Measurements from ENCODE around the gene GORASP2. TPM values are rescaled to one million over a fixed set of nuclear protein-coding genes. Genes with fewer than 3 reads are reported as not detected.

Gene GORASP2
- total and polyA plus RNA-seq, 2 of the 8 experiments (the other 6 are each of a cell fraction or from before 2014, with no cell fraction given), result 86.8 to 214 TPM

DNA sequence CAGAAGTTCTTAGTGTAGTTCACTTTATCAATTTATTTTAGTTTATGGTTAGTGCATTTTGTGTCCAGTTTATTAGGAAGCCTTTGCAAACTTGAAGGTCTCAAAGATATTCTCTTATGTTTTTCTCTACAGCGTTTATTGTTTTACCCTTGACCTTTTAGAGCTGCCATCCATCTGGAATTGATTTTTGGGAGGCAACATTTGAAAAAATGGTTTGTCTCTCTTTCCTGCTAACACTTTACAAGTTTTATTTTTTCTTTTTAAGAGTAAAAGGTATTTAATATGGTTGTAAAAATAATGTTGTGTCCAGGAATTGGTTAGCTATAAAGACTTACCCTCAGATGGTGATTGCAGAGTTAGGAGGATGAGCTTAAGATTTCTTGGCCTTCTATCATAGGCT, 14.0 kb downstream of the GORASP2 start (continued):
- TF ChIP-seq, protein P1, sequence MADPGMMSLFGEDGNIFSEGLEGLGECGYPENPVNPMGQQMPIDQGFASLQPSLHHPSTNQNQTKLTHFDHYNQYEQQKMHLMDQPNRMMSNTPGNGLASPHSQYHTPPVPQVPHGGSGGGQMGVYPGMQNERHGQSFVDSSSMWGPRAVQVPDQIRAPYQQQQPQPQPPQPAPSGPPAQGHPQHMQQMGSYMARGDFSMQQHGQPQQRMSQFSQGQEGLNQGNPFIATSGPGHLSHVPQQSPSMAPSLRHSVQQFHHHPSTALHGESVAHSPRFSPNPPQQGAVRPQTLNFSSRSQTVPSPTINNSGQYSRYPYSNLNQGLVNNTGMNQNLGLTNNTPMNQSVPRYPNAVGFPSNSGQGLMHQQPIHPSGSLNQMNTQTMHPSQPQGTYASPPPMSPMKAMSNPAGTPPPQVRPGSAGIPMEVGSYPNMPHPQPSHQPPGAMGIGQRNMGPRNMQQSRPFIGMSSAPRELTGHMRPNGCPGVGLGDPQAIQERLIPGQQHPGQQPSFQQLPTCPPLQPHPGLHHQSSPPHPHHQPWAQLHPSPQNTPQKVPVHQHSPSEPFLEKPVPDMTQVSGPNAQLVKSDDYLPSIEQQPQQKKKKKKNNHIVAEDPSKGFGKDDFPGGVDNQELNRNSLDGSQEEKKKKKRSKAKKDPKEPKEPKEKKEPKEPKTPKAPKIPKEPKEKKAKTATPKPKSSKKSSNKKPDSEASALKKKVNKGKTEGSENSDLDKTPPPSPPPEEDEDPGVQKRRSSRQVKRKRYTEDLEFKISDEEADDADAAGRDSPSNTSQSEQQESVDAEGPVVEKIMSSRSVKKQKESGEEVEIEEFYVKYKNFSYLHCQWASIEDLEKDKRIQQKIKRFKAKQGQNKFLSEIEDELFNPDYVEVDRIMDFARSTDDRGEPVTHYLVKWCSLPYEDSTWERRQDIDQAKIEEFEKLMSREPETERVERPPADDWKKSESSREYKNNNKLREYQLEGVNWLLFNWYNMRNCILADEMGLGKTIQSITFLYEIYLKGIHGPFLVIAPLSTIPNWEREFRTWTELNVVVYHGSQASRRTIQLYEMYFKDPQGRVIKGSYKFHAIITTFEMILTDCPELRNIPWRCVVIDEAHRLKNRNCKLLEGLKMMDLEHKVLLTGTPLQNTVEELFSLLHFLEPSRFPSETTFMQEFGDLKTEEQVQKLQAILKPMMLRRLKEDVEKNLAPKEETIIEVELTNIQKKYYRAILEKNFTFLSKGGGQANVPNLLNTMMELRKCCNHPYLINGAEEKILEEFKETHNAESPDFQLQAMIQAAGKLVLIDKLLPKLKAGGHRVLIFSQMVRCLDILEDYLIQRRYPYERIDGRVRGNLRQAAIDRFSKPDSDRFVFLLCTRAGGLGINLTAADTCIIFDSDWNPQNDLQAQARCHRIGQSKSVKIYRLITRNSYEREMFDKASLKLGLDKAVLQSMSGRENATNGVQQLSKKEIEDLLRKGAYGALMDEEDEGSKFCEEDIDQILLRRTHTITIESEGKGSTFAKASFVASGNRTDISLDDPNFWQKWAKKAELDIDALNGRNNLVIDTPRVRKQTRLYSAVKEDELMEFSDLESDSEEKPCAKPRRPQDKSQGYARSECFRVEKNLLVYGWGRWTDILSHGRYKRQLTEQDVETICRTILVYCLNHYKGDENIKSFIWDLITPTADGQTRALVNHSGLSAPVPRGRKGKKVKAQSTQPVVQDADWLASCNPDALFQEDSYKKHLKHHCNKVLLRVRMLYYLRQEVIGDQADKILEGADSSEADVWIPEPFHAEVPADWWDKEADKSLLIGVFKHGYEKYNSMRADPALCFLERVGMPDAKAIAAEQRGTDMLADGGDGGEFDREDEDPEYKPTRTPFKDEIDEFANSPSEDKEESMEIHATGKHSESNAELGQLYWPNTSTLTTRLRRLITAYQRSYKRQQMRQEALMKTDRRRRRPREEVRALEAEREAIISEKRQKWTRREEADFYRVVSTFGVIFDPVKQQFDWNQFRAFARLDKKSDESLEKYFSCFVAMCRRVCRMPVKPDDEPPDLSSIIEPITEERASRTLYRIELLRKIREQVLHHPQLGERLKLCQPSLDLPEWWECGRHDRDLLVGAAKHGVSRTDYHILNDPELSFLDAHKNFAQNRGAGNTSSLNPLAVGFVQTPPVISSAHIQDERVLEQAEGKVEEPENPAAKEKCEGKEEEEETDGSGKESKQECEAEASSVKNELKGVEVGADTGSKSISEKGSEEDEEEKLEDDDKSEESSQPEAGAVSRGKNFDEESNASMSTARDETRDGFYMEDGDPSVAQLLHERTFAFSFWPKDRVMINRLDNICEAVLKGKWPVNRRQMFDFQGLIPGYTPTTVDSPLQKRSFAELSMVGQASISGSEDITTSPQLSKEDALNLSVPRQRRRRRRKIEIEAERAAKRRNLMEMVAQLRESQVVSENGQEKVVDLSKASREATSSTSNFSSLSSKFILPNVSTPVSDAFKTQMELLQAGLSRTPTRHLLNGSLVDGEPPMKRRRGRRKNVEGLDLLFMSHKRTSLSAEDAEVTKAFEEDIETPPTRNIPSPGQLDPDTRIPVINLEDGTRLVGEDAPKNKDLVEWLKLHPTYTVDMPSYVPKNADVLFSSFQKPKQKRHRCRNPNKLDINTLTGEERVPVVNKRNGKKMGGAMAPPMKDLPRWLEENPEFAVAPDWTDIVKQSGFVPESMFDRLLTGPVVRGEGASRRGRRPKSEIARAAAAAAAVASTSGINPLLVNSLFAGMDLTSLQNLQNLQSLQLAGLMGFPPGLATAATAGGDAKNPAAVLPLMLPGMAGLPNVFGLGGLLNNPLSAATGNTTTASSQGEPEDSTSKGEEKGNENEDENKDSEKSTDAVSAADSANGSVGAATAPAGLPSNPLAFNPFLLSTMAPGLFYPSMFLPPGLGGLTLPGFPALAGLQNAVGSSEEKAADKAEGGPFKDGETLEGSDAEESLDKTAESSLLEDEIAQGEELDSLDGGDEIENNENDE (IDR thresholded peaks at IDR 0.05; ENCODE audit: insufficient replicate concordance, low read length), result no peak
- TF ChIP-seq SAP30 (IDR thresholded peaks at IDR 0.05; ENCODE audit: insufficient read depth, insufficient replicate concordance, low read length) (no peak), TAF7 (optimal IDR thresholded peaks at IDR 0.05; ENCODE audit: borderline replicate concordance, low read depth, low read length) (no peak), SIN3A (conservative IDR thresholded peaks at IDR 0.05 in 1 of 2, IDR thresholded peaks at IDR 0.05 in 1 of 2; ENCODE audit: low read depth in 1 of 2, low read length in 2 of 2) (no peak), HDAC6 (IDR thresholded peaks at IDR 0.05; ENCODE audit: low read depth, low read length) (no peak), CTCF (IDR thresholded peaks at IDR 0.05; ENCODE audit: control extremely low read depth in 1 of 3, insufficient read depth in 1 of 3, low read depth in 1 of 3, low read length in 3 of 3) (no peak), POLR2A (IDR thresholded peaks at IDR 0.05; ENCODE audit: control extremely low read depth in 1 of 2, low read depth in 2 of 2, low read length in 2 of 2) (no peak), SUZ12 (IDR thresholded peaks at IDR 0.05; ENCODE audit: low read length) (no peak), KDM1A (IDR thresholded peaks at IDR 0.05; ENCODE audit: borderline replicate concordance, low read length) (no peak)

Data from H1 (cell line).